CD4-positive, alpha-beta T cell treated with Interleukin-17A for 4 hours (primary cell): ENCODE measurements around the gene BPIFB2.

Experiments used
- DNase-seq: peaks from one replicate; pipeline ENCODE4 v3.0.0-alpha.2; 2020; ENCODE audit warnings: mixed read lengths

Gene BPIFB2

DNA sequence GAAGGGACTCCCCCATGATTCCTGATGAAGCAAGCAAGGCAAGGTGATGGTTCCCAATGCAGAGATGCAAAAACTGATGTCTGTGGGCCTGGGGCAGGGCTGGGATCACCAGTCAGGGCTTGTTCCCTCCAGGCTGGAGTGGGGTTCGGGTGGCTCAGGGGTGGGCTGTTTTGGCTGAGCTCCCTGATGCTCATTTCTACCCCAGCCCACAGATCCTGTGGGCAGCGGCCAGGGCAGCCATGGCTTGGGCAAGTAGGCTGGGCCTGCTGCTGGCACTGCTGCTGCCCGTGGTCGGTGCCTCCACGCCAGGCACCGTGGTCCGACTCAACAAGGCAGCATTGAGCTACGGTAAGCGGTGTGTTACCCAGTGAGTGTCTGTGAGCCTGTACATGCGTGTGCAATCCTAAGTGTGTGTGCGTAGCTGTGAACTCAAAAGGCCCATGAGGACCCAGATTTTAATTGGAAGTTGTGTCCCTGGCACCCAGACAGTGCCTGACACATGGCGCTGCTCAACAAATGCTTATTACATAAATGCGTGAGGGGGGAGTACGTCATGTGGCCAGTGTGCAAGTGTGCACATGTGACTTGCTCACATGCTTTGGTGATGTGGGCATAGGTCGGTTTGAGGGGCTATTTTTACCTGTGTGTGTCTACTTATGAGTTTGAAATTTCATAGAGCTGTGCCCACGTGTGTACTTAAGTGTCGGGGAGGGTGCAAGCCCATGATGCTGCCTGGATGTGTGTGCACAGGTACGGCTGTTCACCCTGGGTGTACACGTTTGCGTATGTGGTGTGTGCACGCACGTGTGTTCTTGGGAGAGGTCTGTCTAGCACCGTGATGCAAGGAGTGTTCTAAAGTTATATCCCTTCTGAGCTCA lies 1.1 kb downstream of the BPIFB2 start:
- no peak for DNase-seq

DNA sequence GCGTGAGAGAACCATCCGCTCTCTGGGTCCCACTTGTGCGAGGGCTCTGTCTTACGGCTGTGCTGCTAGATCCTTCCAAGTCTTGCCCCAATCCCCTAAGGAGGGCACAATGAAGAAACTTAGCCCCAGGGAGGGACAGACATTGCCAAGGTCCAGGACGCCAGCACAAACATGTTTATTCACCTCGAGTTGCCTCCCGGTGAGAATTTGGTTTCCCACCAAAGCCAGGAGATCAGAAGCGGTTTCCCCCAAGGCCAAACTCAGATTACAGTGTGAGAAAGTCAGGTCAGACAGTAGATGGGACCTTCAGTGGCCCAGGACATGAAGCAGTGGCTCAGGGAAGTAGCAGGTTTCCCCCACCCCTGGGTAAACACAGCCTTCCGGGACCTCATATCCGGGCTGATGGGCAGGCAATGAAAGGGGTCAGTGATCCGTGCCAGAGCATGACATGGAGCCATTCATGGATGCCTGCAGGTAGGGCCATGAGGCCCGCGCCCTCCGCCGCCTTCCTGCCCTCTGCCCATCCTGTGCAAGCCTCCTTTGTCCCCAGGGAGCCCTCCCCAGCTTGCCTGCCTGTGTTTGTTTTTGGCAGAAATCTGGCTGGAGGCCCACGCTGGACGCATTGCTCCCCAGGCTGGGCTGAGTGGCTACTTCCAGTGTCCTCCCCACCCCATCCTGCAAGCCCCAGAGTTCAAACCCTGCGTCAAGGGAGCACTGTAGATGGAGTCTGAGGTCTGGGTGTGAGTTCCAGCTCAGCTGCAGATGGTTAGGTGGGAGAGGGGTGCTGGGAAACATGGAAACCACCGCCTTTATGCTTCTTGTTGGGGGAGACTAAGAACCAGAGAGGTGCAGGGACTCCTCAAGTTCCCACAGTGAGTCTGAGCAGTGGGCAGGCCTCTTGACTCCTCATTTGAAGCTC lies 2.0 kb downstream of the BPIFB2 start:
- no peak for DNase-seq

GRCh38 chr20:33010133-33010504 lies 2.6 kb downstream of the BPIFB2 start:
- no peak for DNase-seq

DNA sequence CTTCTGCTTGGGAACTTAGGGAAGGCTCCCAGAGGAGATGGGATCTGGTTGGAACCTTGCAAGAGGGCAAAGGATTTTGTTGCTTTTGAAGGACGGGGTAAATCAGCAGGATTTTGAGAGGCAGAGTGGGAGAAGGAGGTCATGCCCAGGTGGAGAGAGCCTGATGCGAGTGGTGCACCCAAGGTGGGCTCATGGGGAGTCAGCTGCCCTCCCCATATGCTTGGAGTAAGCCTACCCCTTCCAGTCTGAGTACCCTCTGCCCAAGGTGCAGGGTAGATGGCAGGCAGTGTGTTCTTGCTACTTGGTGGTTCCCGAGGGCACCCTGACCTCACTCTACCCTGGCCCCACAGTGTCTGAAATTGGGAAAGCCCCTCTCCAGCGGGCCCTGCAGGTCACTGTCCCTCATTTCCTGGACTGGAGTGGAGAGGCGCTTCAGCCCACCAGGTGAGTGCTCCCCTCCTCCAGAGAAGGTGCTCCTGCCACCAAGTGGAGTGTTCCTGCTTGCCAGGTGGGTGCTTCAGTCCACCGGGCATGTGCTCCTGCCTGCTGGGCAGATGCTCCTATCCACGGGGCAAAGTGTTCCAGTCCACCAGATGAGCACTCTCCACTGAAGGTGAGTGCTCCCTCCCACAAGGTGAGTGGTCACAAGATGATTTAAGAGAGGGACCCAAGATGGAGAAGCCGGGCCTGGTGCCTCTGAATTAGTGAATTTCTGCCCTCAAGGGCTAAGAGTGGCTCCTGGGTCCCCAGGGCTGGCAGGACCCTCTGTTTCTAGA lies 3.4 kb downstream of the BPIFB2 start:
- no peak for DNase-seq

GRCh38 chr20:33012327-33013189 lies 5.1 kb downstream of the BPIFB2 start:
- no peak for DNase-seq

DNA sequence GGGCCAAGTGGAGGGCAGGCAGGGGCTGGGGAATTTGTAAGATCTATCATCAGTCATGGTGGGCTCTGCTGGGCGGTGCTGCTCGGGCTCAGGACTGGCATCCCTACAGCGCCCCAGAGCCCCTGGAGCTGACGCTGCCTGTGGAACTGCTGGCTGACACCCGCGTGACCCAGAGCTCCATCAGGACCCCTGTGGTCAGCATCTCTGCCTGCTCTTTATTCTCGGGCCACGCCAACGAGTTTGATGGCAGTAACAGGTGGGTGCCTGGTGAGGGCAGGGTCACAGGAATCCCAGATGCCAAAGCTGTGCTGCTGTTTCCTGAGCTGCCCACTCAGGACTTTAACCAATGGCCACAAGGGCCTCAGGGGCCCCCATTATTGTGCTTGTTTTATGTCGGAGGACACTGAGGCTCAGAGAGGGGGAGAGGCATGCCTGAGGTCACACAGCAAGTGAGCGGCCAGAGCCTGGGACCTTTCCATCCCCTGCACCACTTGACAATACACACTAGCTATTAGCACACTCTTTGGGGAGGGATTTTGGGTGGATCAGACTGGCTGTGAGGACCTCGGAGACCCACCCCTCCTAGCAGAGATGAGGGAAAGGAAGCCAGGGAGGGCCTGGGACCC lies 6.3 kb downstream of the BPIFB2 start:
- no peak for DNase-seq

GRCh38 chr20:33014336-33015113 lies 7.0 kb downstream of the BPIFB2 start:
- no peak for DNase-seq

- no peak for DNase-seq
These were observed 7.6 kb downstream of the BPIFB2 start for GRCh38 chr20:33015114-33015484.

GRCh38 chr20:33015700-33016580 lies 8.4 kb downstream of the BPIFB2 start:
- DNase-seq: no peak

GRCh38 chr20:33016581-33017109 lies 9.1 kb downstream of the BPIFB2 start:
- DNase-seq: no peak

DNA sequence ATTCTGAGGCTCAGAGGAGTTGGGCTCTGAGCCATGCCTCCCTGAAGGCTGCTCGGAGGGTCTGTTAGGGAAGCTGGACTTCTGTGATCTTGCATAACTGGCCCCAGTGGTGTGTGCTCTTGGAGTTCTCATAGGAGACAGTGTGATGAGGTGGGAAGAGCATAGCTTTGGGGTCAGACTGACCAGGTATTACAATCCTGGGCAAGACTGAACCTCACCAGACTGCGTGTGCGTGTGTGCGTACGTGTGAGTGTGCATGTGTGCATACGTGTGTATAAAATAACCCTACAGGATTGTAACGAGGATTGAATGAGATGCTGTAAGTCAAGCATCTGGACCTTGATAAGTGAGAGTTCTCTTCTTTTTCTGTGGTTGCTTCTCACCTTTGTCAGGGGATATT lies 10.0 kb downstream of the BPIFB2 start:
- no peak for DNase-seq

GRCh38 chr20:33018169-33018931 lies 10.8 kb downstream of the BPIFB2 start:
- DNase-seq: no peak

GRCh38 chr20:33019465-33020277 lies 12.2 kb downstream of the BPIFB2 start:
- DNase-seq: no peak

DNA sequence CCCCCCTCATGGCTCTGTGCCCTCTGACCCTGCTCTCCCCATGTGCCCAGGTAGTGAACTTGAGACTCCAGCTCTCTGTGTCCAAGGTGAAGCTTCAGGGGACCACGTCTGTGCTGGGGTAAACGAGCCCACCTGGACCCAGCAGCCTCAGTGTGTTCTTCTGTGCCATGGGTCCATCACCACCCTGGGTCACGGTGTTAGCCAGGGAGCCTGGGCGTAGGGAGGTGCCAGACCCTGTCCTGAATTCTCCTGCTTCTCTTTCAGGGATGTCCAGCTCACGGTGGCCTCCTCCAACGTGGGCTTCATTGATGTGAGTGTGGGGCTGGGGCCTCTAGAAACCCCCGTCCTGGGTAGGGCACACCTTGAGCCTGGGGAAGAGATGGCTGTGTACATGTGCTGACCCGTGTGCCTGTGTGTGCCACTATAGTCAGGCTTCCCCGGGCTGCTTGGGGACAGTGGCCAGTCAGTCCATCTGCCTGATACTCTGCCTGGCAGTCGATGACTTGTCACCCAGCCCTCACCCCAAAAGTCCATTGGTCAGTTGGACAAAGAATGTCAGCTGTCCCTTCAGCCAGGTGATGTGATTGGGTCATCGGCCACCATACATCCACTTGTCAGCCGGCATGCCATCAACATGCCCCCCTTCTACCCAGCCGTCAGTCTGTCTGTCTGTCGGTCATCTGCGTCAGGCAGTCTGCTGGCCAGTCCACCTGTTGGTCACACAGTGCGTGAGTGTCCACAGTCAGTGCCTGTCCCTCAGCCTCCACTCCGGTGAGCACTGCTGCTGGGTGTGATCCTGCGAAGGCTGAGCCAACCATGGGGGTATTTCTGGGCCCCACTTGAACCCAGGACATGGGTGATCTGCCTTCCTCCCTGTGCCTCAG lies 13.0 kb downstream of the BPIFB2 start:
- DNase-seq: no peak

GRCh38 chr20:33021879-33022278 lies 14.4 kb downstream of the BPIFB2 start:
- no peak for DNase-seq

DNA sequence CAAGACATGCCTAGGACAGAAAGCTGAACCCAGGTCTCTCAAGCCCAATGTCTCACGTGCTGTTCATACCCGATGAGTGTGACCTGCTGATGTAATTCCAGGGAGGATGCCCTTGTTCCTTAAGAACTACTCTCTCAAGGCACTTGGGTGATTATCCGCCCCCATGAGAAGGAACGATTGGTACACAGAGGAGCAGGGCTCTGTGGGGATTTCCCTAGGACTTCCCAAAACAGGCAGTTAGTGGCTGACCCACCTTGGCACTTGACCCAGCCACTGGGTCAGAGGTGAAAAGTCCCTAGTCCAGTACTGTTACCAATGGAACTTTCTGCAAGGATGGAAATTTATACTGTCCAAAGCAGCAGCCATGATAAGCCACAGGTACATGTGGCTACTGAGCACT lies 14.8 kb downstream of the BPIFB2 start:
- DNase-seq: no peak
